ENCODE results near the gene FARS2. TPM values are rescaled to one million over a fixed set of nuclear protein-coding genes. Genes with fewer than 3 reads are reported as not detected.

The FARS2 gene
- polyA plus RNA-seq, 1 of the 3 experiments (the other 2 are of a cell fraction): 12.5 TPM

DNA sequence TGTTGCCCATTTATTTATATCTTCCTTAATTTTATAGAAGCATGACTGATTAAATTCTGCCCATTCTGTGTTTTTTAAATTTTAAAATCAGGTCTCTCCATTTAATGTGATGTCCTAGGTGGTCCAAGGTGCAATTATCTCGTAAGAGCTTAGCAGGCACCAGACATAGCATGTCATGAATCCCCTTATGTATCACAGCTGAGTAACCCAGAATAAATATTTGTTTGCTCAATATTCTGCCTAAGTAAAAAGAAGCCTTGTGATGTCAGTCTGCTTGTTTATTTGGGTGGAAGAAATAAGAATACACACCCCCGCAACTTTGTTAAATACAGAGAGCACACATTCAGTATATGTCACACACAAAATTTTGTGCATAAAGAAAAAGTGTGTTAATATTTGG, 211.3 kb downstream of the FARS2 start:
- Histone ChIP-seq H3F3A (replicated peaks; ENCODE audit: insufficient read depth) (no peaks in the 10 kb centered on the region), H2AFZ (ENCODE audit: low read depth) (no peak overlapping the region), H4K20me1 (ENCODE audit: insufficient read depth) (no peaks in the 10 kb centered on the region), H3K9ac (no peak overlapping the region), H3K9me3 (no peaks in the 10 kb centered on the region), H3K36me3 (replicated peaks in 1 of 2; ENCODE audit: control insufficient read depth in 1 of 2, insufficient read depth in 2 of 2, low read length in 1 of 2) (no peaks in the 10 kb centered on the region), H3K4me1 (ENCODE audit: control insufficient read depth in 1 of 2, insufficient read depth in 2 of 2, low read depth in 1 of 2, low read length in 1 of 2) (peaks cover 20 to 26% of the 10 kb centered on the region in 2 experiments; a peak in 3 of 4 replicates), H3K27me3 (ENCODE audit: insufficient read depth) (no peaks in the 10 kb centered on the region), H3K4me3 (ENCODE audit: low read depth in 2 of 2, low read length in 1 of 2) (no peak overlapping the region), H3K9me2 (no peaks in the 10 kb centered on the region), H3K4me2 (no peak overlapping the region), H3K79me2 (ENCODE audit: insufficient read depth) (no peaks in the 10 kb centered on the region), H3K27ac (ENCODE audit: low read depth in 2 of 2, low read length in 1 of 2) (no peak overlapping the region)
- 88% methylated on average over 2 of the region's 2 CpGs for WGBS (ENCODE audit: low lambda C conversion rate)
- ChIA-PET CTCF (interaction anchor here (1.2 to 2.4 kb wide), 5 partner anchors 10 to 1075 kb away, joined by 3 to 18 read pairs (median 4); no protein-coding TSS in a partner anchor), POLR2A (no interaction called here)
- TF ChIP-seq RAD21 (IDR thresholded peaks at IDR 0.05; ENCODE audit: low read length): no peak
- TF ChIP-seq FOSL2 (IDR thresholded peaks at IDR 0.05; ENCODE audit: borderline replicate concordance, low read depth): no peak
- TF ChIP-seq, protein P1, sequence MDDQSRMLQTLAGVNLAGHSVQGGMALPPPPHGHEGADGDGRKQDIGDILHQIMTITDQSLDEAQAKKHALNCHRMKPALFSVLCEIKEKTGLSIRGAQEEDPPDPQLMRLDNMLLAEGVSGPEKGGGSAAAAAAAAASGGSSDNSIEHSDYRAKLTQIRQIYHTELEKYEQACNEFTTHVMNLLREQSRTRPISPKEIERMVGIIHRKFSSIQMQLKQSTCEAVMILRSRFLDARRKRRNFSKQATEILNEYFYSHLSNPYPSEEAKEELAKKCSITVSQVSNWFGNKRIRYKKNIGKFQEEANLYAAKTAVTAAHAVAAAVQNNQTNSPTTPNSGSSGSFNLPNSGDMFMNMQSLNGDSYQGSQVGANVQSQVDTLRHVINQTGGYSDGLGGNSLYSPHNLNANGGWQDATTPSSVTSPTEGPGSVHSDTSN (IDR thresholded peaks at IDR 0.05): no peak
- no peak for TF ChIP-seq CHD2 (IDR thresholded peaks at IDR 0.05; ENCODE audit: low read length, partially characterized antibody)
- no peak for TF ChIP-seq GATA2 (CRISPR knock-in tag; IDR thresholded peaks at IDR 0.05)
- no peak for TF ChIP-seq EZH2phosphoT487 (IDR thresholded peaks at IDR 0.05; ENCODE audit: borderline replicate concordance, low read depth)
- no peak for TF ChIP-seq RFX5 (IDR thresholded peaks at IDR 0.05; ENCODE audit: low read length)
- no peak for TF ChIP-seq RCOR1 (IDR thresholded peaks at IDR 0.05; ENCODE audit: low read length)
- no peak for TF ChIP-seq NFIC (IDR thresholded peaks at IDR 0.05; ENCODE audit: borderline replicate concordance)
- TF ChIP-seq, protein P2, sequence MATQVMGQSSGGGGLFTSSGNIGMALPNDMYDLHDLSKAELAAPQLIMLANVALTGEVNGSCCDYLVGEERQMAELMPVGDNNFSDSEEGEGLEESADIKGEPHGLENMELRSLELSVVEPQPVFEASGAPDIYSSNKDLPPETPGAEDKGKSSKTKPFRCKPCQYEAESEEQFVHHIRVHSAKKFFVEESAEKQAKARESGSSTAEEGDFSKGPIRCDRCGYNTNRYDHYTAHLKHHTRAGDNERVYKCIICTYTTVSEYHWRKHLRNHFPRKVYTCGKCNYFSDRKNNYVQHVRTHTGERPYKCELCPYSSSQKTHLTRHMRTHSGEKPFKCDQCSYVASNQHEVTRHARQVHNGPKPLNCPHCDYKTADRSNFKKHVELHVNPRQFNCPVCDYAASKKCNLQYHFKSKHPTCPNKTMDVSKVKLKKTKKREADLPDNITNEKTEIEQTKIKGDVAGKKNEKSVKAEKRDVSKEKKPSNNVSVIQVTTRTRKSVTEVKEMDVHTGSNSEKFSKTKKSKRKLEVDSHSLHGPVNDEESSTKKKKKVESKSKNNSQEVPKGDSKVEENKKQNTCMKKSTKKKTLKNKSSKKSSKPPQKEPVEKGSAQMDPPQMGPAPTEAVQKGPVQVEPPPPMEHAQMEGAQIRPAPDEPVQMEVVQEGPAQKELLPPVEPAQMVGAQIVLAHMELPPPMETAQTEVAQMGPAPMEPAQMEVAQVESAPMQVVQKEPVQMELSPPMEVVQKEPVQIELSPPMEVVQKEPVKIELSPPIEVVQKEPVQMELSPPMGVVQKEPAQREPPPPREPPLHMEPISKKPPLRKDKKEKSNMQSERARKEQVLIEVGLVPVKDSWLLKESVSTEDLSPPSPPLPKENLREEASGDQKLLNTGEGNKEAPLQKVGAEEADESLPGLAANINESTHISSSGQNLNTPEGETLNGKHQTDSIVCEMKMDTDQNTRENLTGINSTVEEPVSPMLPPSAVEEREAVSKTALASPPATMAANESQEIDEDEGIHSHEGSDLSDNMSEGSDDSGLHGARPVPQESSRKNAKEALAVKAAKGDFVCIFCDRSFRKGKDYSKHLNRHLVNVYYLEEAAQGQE (IDR thresholded peaks at IDR 0.05; ENCODE audit: low read depth, low read length): no peak
- TF ChIP-seq, protein P3, sequence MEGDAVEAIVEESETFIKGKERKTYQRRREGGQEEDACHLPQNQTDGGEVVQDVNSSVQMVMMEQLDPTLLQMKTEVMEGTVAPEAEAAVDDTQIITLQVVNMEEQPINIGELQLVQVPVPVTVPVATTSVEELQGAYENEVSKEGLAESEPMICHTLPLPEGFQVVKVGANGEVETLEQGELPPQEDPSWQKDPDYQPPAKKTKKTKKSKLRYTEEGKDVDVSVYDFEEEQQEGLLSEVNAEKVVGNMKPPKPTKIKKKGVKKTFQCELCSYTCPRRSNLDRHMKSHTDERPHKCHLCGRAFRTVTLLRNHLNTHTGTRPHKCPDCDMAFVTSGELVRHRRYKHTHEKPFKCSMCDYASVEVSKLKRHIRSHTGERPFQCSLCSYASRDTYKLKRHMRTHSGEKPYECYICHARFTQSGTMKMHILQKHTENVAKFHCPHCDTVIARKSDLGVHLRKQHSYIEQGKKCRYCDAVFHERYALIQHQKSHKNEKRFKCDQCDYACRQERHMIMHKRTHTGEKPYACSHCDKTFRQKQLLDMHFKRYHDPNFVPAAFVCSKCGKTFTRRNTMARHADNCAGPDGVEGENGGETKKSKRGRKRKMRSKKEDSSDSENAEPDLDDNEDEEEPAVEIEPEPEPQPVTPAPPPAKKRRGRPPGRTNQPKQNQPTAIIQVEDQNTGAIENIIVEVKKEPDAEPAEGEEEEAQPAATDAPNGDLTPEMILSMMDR (IDR thresholded peaks at IDR 0.05): no peak
- no peak for TF ChIP-seq EP300 (IDR thresholded peaks at IDR 0.05; ENCODE audit: borderline replicate concordance in 1 of 2, low read depth in 1 of 2, low read length in 1 of 2)
- TF ChIP-seq, protein P4, sequence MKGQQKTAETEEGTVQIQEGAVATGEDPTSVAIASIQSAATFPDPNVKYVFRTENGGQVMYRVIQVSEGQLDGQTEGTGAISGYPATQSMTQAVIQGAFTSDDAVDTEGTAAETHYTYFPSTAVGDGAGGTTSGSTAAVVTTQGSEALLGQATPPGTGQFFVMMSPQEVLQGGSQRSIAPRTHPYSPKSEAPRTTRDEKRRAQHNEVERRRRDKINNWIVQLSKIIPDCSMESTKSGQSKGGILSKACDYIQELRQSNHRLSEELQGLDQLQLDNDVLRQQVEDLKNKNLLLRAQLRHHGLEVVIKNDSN (IDR thresholded peaks at IDR 0.05; ENCODE audit: borderline replicate concordance, low read depth): no peak
- no peak for TF ChIP-seq TCF12 (IDR thresholded peaks at IDR 0.05)
- no peak for TF ChIP-seq SIN3A (IDR thresholded peaks at IDR 0.05; ENCODE audit: borderline replicate concordance, low read depth, low read length)
- TF ChIP-seq JUND (IDR thresholded peaks at IDR 0.05): no peak
- DNase-seq: no peak
